Kidney epithelial cell (primary cell): Measurements from ENCODE around the gene SPNS3. TPM values are rescaled to one million over a fixed set of nuclear protein-coding genes. Genes with fewer than 3 reads are reported as not detected.

Experiments used
- DNase-seq: peaks from one replicate; pipeline ENCODE4 v3.0.0-alpha.2; 2010; ENCODE audit warnings: low read depth
- H3K27me3 ChIP-seq: 2 replicates; pipeline ENCODE4 v1.6.0; 2011; ENCODE audit warnings: low read length; ENCODE audit not compliant: control insufficient read depth, insufficient read depth
- H3K36me3 ChIP-seq: 2 replicates; pipeline ENCODE4 v1.5.1; 2011; ENCODE audit warnings: low read length; ENCODE audit not compliant: control insufficient read depth, insufficient read depth
- H3K4me3 ChIP-seq: 2 replicates; pipeline ENCODE4 v1.5.1; 2011; ENCODE audit warnings: low read depth, mild to moderate bottlenecking, control low read depth, low read length
- CTCF ChIP-seq: IDR thresholded peaks from 2 replicates; pipeline ENCODE4 v1.5.1; 2011; ENCODE audit warnings: mild to moderate bottlenecking, moderate library complexity, low read length, control low read depth, inconsistent platforms; ENCODE audit not compliant: insufficient read depth, poor library complexity, severe bottlenecking
- total RNA-seq: library from RNA; depleted of rRNA; stranded (reverse); fragments of >200 nt; gene quantifications from 2 replicates; pipeline ENCODE4 v1.2.3, GENCODE V29; 2015

The SPNS3 gene
- total RNA-seq, 1 donor from 2014 or later = 0.58 TPM

GRCh38 chr17:4513113-4514032, 79.6 kb downstream of the SPNS3 start:
- no peak for TF ChIP-seq CTCF
- no peak for DNase-seq

GRCh38 chr17:4514206-4514605, 80.5 kb downstream of the SPNS3 start:
- Histone ChIP-seq H3K27me3 (no peaks in the 10 kb centered on the region), H3K36me3 (no peaks in the 10 kb centered on the region), H3K4me3 (no peak overlapping the region)
- no peak for DNase-seq
- TF ChIP-seq CTCF = no peak

More at GRCh38 chr17:4513113-4514032, 79.6 kb downstream of the SPNS3 start:
- H3K27me3 ChIP-seq = no peaks in the 10 kb centered on the region
- H3K4me3 ChIP-seq = no peak overlapping the region
- H3K36me3 ChIP-seq = no peaks in the 10 kb centered on the region

- Histone ChIP-seq H3K4me3 (no peak overlapping the region), H3K36me3 (no peaks in the 10 kb centered on the region), H3K27me3 (no peaks in the 10 kb centered on the region)
- TF ChIP-seq CTCF = no peak
- DNase-seq = no peak
Observed at GRCh38 chr17:4514779-4515178, 81.0 kb downstream of the SPNS3 start.

GRCh38 chr17:4515501-4515900, 81.8 kb downstream of the SPNS3 start:
- no peak for DNase-seq
- H3K4me3 ChIP-seq = no peak overlapping the region

GRCh38 chr17:4516735-4517134, 83.0 kb downstream of the SPNS3 start:
- Histone ChIP-seq H3K36me3 (no peaks in the 10 kb centered on the region), H3K27me3 (no peaks in the 10 kb centered on the region), H3K4me3 (no peak overlapping the region)
- no peak for TF ChIP-seq CTCF
- no peak for DNase-seq

More at GRCh38 chr17:4515501-4515900, 81.8 kb downstream of the SPNS3 start:
- Histone ChIP-seq H3K36me3 (no peaks in the 10 kb centered on the region), H3K27me3 (no peaks in the 10 kb centered on the region)
- TF ChIP-seq CTCF = no peak

- DNase-seq = no peak
- no peak for TF ChIP-seq CTCF
- no peaks in the 10 kb centered on the region for H3K36me3 ChIP-seq
- no peak overlapping the region for H3K4me3 ChIP-seq
- H3K27me3 ChIP-seq = no peaks in the 10 kb centered on the region
Observed at GRCh38 chr17:4518901-4519300, 85.2 kb downstream of the SPNS3 start.
